HTERT RPE-1 (cell line): ENCODE data around the gene SLCO3A1.

Experiments
- in situ Hi-C: fragments of 300-500 bp; cut with MboI; formaldehyde crosslinking; loops from 4 replicates; pipeline ENCODE4 v1.14.3; 2020; ENCODE audit warnings: low sequenced_read_pairs

Gene SLCO3A1

DNA sequence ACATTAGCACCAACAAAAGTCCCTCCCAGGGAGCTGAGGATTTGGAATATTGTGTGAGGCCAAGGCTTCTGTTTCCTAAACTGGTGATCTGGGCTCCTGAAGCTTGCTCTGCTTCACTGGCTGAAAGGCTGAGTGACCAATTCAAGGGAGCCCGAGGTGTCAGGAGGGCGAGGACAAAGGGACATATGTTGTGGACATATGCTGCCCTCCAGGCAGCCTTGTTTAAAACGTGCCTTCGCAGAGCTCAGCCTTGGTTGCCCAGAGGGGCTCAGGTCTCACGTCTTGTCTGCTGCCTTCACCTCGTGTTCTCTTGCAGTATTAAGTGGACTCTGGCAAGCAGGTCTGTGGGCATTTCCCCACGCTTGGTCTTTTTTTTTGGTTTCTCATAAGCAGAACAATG, 7.0 kb downstream of the SLCO3A1 start:
- in situ Hi-C loops, result no loop called here

DNA sequence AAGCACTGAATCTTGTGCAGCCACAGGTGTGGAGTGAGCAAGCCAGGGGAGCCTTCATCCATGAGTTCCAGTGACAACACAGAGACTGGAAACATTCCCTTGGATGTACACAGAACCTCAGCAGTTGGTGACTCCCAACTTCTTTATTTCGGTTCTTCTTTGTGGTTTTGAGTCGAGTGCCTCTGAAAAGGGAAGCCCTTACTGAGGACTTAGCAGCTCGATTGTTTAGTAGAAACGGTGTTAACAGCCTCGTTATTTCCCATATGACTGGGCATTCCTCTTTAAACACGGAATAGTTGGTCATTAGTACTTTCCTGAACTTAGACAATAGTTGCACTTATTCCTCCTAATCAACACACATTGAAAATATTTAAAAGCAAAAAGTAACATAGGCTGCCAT, 7.7 kb downstream of the SLCO3A1 start:
- in situ Hi-C loops, result no loop called here

DNA sequence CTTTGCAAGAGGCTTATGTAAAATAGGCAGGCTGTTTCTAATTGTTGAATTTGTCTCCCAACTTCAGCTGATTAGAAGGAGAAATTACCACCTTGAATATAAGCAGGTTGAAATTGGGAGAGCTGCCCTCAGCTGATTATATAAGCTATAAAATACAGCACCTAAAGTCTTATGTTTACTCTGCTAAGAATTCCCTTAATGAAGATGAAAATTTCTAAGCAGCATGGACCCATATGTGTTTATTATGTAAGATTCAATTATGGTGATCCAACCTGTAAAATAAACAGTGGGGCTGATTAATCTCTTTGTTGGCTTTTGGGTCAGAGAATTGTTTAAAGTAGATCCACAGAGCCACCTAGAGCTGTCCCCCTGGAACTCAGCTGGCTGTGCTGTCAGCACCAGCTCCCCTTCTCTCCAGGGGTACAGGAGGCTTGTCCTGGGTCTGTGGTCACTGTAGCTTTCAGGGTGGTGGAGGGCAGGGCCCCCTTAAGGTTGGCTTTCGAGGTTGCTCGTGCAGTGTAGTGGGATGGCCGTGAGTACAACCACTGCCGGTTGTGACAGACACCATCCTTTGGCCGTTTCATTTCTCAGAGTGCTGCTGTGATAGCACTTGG, 9.5 kb downstream of the SLCO3A1 start:
- in situ Hi-C loops, result no loop called here

DNA sequence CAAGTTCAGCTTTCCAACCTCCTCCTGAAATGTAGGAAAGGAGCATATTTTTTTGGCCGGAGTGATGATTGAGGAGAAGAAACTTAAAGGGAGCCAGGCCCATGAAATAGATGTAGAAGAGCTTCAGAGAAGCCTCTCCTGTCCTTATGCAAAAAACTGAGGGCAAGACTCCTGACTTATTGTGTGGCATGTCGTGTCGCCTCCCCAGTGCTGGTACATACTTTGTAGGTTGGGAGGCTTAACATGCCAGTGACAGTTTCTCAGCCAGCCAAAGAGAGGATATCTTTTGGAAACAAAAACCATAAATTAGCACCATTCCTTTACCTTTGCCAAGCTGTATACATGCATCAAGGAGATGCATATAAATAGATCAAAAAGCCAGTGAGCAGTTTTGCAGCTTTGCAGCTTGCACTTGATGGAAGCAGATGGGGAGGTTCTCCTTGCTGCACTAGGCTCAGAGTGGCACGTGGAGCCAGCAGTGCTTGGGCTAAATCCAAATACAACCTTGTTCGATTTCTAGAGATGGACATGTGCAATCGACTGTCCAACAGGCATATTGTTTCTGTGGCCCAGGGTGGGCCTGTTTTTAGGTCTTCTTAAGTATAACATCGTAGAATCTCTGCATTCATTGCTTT, 10.2 kb downstream of the SLCO3A1 start:
- in situ Hi-C loops, result no loop called here

DNA sequence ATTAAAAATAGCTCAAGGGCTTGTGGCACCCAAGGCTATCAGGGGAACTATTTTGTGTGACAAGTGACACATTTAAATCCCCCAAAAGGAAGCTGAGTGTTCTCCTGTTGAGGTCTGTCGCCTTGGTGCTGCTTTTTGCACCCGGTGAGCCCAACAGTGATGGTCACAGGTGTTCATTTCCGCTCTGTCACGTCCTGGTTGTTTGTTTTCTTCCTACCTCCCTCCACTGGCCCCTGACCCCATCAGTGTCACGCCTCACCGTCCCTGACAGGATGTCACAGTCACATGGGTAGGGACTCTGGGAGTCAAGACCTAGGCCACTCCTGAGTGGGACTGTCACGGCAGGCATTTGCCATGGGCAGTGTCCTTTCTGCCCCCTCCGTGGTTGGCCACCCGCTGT, 11.2 kb downstream of the SLCO3A1 start:
- in situ Hi-C loops, result no loop called here

DNA sequence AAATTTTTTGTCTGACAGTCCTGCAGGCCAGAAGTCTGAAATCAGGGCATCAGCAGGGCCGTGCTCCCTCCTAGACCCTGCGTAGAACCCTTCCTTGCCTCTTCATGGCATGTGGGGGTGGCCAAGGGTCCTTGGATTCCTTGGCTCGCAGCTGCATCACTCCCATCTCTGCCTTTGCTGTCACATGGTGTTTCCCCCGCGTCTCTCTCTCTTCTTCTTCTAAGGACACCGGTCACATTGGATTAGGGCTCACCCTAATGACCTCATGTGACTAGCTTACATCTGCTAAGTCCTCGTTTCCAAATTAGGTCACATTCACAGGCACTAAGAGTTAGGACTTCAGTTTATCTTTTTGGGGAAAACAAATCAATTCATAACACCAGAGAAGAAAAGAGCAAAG, 12.0 kb downstream of the SLCO3A1 start:
- in situ Hi-C loops, result no loop called here

DNA sequence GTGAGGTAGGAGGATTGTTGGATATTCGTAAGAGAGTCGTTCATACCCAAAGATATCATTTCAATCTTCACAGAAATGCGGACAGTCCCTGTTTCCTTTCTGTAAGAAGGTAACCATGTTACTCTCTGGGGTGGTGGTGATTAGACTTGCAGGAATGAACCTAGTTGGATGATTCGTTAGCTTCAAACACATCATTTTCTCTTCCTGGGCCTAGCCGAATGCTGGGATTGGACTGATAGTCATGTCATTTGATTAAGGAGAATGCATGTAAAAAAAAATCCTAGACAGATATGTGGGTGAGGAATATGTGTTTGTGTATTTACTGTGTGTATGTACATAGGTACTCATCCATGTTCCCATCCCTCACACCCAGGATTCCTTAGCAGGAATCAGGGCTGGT, 12.4 kb downstream of the SLCO3A1 start:
- in situ Hi-C loops, result no loop called here

DNA sequence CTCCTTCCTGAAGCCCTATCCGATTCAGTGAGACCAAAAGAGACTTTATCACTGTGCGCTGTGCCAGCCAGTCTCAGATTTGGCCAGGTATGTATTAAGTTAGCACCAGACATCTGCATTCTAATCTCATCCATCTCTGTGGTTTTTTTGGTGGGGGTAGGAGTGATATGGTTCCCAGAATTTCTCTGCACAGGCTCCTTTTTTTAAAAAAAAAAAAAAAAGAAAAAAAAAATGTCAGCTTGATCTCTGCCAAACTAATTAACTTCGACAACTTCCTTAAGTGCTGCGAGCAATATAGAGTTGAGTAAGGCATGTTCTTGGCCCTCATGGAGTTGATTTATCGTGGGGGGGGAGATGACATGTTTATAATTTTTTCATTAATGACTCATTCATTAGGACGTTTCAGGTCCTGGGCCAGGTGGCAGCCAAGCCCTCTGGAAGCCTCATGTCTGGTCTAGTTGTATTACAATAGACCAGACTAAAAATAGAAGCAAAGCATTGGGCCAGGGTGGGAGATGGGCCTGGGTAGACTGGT, 12.9 kb downstream of the SLCO3A1 start:
- in situ Hi-C loops, result no loop called here

DNA sequence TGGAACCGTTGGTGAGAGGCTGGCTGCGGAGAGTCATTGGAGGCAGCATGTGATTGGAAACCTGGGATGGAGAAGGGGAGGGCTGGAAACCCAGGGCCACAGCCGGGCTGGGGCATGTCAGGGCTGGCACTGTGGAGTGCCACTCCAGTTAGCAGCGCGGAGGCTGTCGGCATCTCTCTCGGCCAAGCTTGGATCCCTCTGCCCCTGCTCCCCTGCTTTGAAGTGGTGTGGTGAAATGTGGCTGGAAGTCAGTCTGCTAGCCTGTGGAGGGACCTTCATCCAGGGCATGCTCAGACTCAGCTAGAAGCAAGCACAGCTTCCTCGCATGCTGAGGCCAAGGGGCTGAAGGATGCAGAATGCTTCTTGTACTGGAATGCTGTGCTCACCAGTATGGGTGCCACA, 13.5 kb downstream of the SLCO3A1 start:
- in situ Hi-C loops, result no loop called here

DNA sequence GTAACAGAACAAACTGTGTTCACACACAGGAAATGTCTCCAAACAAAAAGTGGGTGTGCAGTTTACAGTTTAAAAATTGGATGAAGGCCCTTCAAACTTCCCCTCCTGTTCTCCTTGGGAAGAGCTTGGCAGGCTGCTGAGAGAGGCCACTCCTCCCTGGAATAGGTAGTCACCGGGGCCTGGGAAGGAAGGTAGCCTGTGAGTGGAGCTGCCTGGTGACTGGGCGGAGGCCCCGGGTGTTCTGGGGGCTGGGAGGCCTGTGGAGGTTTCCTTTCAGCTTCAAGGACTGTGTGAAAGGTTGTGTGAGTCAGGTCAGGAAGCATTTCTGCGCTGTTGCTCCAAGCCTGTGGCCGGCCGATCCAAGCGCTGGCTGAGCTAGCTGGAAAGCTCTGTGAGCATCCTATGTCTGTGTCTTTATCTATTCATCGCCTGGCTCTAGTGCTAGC, 14.1 kb downstream of the SLCO3A1 start:
- in situ Hi-C loops, result no loop called here

DNA sequence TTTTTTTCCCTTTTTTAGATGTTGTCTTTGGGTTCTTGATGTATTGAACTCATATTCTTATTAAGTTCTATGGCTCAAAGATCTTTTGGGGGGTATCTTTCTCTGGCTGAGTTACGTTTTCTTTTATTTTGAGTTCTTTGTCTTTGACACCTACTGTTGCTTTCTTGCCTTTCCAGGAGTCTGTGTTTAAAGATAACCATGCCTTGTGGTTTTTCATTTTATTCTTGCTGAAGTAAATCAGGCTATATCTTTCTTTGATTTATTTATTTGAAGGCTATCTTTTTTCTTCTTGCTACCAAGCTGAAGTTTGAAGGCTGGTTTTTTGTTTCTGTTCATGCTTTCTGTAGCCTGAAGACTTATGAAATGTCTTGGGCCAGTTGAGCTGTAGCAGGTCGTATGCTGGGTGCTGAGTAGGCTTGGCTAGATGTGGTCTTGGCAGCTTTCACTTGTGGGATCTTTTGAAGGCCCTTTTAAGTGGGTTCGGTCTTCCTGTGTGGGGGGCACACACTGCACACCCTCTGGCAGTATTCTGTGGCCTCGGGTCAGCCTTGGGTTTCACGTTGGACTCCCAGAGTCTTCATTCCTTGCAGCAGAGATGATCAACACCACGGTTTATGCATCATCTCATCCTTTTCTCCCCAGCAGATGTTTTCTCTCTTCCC, 17.5 kb downstream of the SLCO3A1 start:
- in situ Hi-C loops, result no loop called here

DNA sequence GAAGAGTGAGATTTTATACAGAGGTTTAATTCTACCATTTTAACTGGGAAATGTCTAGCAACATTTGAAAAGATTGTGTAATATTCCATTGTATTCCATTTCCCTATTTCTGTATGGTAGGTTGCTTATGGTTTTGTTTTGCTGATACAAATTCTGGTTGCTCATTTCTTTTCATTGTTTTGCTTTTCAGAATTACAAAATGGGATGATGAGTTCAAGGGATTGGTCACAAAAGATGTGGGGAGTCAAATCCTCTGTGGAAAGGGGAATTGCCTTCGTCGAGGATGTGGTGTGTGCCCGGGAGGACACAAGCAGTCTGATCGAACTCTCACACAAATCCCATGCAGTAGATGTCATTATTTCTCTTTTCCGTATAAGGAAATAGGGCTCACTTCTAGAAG, 18.3 kb downstream of the SLCO3A1 start:
- in situ Hi-C loops, result no loop called here

DNA sequence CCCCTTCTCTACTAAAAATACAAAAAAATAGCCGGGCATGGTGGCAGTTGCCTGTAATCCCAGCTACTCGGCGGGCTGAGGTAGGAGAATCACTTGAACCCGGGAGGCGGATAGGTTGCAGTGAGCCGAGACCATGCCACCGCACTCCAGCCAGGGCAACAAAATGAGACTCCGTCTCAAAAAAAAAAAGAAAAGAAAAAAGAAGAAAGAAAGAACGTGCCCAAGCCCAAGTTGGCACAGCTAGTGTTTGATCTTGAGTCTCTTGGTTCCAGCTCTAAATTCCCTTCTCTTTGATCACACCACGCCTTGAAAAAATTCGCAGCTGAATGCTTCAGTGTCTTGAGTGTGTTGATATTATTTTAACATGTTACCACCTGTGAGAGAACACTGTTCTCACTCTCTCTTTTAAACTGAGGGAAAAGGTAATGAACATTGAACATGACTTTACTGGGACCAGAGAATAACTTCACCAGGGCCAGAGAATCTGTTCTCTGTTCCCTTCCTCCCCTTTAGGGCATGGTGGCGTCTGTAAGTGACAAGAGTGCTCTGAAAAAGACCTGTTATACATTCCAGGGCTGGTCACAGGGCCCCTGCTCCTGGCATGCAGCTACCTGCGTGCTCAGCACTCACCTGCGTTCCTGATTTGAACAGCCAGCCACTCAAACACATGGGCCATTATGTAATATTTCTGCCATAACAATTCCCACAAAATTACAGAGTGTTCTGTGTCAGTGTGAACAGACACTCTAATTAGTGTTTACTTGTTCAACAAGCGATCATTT, 19.0 kb downstream of the SLCO3A1 start:
- in situ Hi-C loops, result no loop called here

DNA sequence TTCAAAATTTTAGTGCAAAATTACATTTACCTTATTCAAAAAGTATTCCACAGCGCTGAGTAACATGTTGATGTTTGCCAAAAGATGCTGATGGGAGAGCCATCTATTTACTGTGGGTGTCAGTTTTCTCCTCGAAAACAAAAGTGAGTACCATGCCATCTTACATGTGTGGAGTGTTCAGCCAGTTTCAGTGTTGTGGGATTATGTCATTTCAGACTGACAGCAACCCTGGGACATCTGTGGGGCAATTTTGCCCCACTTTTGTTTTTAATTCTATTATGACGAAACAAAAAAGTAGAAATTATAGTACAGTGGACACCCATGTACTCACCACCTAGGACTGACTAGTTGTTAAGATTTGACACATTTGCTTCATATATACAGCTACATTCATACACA, 19.6 kb downstream of the SLCO3A1 start:
- in situ Hi-C loops, result no loop called here

DNA sequence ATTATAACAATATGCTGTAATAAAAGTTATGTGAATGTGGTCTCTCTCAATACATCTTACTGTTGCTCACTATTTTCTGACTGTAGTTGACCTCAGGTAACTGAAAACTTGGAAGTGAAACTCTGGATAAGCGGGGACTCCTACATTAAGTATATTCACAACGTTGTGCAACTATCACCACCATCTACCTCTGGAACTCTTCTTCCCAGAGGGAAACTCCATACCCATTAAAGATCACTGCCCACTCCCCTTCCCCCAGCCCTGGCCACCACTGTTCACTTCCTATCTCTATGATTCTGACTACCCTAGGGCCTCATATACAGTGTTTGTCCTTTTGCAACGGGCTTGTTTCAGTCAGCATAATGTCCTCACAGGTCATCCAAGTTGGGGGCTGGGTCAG, 20.7 kb downstream of the SLCO3A1 start:
- in situ Hi-C loops, result no loop called here

DNA sequence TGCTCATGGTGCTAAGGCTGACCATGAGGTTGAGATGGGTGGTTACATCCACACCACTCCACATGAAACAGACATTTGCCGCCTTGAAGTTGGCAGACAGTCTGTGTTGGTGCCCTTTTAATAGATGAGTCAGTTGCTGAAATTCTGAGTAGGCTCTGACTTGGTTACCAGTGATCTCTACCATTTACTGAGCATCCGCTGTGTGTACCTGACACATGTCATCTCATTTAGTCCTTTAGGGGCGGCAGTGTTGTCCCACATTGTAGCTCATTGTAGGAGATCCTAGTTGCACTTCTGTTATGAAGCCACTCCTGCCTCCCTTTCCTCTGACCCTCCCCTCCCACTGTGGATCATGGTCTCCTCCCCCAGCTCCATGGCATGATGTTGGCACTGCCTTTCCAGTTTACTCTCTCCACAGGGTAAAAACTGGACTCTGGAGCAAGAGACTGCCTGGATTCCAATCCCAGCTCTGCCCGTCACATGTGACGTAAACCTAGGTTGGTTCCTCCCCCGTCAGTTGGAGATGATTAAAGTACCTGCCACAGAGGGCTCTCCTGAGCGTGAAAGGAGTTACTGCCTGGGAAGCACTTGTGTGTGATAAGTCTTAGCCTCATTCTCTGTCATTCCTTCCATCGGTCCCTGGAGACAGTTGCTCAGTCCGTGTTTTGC, 21.6 kb downstream of the SLCO3A1 start:
- in situ Hi-C loops, result no loop called here

DNA sequence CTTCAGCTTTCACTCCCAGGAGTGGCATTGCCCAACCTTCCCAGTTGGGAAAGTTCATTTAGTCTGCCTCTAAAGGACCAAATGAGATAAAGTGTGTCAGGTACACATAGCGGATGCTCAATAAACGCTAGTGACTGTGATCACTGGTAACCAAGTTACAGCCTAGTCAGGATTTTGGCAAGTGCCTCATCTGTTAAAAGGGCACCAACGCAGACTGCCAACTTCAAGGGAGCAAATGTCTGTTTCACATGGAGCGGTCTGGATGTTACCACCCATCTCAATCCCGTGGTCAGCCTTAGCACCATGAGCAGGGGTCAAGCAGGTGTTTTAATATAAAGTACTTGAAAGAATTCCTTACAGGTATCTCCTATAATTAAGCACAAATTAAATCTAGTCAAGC, 22.7 kb downstream of the SLCO3A1 start:
- in situ Hi-C loops, result no loop called here

DNA sequence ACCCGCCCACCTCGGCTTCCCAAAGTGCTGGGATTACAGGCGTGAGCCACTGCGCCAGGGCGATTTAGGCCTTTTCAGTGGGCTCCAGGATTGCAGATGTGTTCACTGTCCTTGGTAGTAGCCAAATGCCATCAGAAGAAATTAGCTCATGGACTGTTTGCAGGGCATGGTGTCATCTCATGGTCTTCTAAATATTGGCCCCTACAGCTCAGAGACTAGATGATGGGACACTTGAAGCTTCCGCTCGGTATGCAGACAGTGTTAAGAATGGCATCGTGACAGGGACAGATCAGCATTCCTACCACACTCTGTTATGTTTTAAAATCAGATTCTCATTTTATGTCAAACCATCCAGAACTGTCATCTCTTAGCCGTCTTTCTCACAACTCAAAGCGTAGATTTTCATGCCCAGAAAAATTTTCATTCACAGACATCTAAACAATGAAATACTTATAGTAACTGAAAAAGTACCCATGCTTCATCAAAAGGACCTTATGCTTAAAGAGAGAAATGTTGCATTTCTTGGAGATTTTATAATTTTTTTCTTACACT, 24.9 kb downstream of the SLCO3A1 start:
- in situ Hi-C loops, result no loop called here

DNA sequence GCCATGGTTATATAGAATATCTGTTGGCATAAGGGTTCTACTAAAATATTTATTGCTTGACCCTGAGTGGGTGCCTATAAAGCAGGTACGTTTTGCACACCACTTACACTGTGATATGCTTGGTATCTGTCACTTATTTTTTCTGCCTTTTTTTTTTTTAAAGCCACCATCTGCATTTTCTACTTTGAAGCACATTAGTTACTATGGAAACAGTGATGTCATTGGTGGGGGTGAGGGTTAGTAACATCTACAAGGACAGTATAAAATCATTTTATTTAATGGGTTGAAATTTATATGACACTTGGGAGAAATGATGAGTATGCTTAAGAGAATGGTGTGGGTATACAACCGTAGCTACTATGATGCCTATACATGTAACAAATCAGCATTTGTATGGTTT, 25.6 kb downstream of the SLCO3A1 start:
- in situ Hi-C loops, result no loop called here

DNA sequence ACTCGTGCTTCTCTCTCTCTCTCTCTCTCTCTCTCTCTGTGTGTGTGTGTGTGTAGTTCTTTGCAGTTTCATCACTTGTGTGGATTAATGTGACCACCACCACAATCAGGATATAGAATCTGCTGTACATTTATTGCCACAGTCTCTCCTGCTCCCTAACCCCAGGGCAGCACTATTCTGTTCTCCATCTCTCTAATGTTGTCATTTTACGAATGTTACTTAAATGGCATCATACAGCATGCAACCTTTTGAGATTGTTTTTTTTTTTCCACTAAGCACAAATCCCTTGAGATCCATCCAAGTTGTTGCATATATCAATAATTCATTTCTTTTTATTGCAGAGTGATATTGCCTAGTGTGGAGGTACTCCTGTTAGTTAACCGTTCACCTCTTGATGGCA, 26.9 kb downstream of the SLCO3A1 start:
- in situ Hi-C loops, result no loop called here
